Tibial nerve (tissue), 4 donors: ENCODE data around the gene SUN5.

Experiments
- EP300 ChIP-seq, 2 donors: sonication (generic); formaldehyde crosslinking; IDR thresholded peaks; one replicate each; pipeline ENCODE4 v1.6.1; 2017; ENCODE audit warnings: antibody characterized with exemption in 2 of 2, mild to moderate bottlenecking in 1 of 2
- POLR2A ChIP-seq, 2 donors: fragments of 450-650 bp; IDR thresholded peaks; one replicate each; pipeline ENCODE4 v1.6.1; 2017; ENCODE audit warnings: antibody characterized with exemption in 2 of 2, mild to moderate bottlenecking in 2 of 2, moderate library complexity in 2 of 2
- TF ChIP-seq, protein P1 (sequence below), 5 experiments: fragments of 200-600 bp in 3 of 5; fragments of 450-650 bp in 2 of 5; sonication (generic) in 3 of 5; IDR thresholded peaks; one replicate each; pipeline ENCODE4 v1.5.1; 2016 to 2019; ENCODE audit warnings: antibody characterized with exemption in 5 of 5, mild to moderate bottlenecking in 3 of 5, moderate library complexity in 2 of 5

DNA sequence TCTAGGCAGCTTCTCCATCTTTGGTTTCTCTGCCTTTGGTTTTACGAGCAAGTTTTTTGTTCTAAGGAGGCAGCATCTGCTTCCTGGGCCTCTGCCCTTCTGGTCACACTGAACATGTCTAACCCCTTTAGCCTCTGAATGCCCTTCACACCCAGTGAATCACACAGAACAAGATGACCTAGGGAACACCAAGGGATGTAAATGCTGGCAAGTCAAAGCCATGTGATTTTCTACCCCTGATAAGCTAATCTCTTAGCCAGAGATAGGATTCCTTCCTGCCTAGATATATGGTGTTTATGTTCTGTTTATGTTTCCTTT lies 20.0 kb upstream of the SUN5 start:
- TF ChIP-seq, protein P1, sequence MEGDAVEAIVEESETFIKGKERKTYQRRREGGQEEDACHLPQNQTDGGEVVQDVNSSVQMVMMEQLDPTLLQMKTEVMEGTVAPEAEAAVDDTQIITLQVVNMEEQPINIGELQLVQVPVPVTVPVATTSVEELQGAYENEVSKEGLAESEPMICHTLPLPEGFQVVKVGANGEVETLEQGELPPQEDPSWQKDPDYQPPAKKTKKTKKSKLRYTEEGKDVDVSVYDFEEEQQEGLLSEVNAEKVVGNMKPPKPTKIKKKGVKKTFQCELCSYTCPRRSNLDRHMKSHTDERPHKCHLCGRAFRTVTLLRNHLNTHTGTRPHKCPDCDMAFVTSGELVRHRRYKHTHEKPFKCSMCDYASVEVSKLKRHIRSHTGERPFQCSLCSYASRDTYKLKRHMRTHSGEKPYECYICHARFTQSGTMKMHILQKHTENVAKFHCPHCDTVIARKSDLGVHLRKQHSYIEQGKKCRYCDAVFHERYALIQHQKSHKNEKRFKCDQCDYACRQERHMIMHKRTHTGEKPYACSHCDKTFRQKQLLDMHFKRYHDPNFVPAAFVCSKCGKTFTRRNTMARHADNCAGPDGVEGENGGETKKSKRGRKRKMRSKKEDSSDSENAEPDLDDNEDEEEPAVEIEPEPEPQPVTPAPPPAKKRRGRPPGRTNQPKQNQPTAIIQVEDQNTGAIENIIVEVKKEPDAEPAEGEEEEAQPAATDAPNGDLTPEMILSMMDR (IDR thresholded peaks at IDR 0.05) = no peak
- TF ChIP-seq POLR2A (IDR thresholded peaks at IDR 0.05) (no peak), EP300 (IDR thresholded peaks at IDR 0.05) (no peak)
